GM21737 (cell line): ENCODE measurements around the gene POTEJ.
"Not testable (repeated sequence)": the region's sequence is repeated elsewhere in the genome, so short reads cannot be mapped to it uniquely, and the experiment has no call there.

Source experiments
- ATAC-seq: cut with Tn5 transposase; IDR thresholded peaks from one replicate; pipeline ENCODE4 v1.9.1; 2021; ENCODE audit warnings: mild to moderate bottlenecking, moderate library complexity; ENCODE audit not compliant: unreplicated experiment

The POTEJ gene

DNA sequence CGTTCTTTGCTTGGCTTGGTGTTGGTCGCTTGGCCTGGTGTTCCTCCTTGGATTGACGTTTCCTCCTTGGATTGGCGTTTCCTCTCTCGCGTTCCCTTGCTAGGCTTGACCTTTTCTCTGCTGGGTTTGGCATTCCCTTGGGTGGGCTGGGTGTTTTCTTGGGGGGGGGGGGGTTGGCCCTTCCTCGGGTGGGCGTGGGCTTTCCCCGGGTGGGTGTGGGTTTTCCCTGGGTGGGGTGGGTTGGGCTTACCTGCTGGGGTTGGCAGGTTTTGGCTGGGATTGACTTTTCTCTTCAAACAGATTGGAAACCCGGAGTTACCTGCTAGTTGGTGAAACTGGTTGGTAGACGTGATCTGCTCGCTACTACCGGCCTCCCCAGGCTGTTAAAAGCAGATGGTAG is at the start of gene POTEJ:
Gene POTEJ (plus strand): TSS at position 301 of the 400 bp plus-strand sequence. CDS start 93 bp downstream, at position 394.
- ATAC-seq = not testable (repeated sequence)

- not testable (repeated sequence) for ATAC-seq
Observed at GRCh38 chr2:130566165-130566564, 45.1 kb upstream of the POTEJ start.

GRCh38 chr2:130571929-130572328 is 39.3 kb upstream of the POTEJ start:
- ATAC-seq = not testable (repeated sequence)

DNA sequence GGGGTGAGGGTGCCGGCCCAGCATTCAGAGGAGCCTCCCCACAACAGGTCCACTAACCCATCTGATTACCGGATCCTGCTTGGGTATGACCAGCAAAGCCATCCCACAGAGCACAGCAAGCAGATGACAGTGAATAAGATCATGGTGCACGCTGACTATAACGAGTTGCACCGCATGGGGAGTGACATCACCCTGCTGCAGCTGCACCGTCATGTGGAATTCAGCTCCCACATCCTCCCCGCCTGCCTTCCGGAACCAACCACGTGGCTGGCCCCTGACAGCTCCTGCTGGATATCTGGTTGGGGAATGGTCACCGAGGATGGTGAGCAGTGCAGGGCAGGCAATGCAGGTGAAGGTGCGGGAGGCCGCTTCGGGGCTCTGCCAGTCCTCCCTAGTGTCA is 37.0 kb upstream of the POTEJ start:
- ATAC-seq = not testable (repeated sequence)

GRCh38 chr2:130576209-130576784 is 34.9 kb upstream of the POTEJ start:
- ATAC-seq = not testable (repeated sequence)

DNA sequence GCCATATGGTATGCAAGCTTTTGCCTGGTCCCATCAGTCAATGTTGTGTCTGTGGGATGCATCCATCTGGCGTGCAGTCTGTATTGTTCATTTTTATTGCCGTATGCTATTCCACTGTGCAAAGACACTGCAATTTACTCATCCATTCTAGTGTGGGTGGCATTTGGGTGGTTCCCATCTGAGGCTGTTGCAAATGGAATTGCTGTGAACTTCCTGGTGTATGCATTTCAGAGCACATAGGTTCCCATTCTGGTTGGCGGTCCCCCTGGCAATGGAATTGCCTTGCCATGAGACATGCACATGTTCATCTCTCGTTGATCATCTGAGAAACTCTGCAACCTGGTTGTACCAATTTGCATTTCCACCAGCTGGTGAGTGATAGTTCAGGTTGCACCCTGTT is 33.7 kb upstream of the POTEJ start:
- ATAC-seq = not testable (repeated sequence)

DNA sequence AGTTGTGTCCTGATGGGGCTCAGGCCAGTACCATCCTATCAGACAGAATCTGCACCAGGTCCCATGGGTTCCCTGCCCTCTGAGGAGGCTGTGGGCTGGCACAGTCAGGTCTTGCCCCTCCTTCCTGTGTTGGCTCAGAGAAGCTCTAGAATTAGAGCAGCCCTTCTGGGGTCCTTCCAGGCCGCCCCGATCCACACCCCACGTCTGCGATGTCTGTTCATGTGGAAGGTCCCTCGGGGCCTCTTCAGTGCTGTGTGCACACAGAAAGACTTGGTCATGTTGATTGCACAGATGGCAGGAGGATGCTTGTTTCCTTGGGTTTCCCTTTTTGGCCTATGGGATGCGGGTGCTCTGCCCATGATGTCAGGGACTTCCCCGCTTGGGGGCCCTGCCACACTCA is 32.1 kb upstream of the POTEJ start:
- ATAC-seq = not testable (repeated sequence)

DNA sequence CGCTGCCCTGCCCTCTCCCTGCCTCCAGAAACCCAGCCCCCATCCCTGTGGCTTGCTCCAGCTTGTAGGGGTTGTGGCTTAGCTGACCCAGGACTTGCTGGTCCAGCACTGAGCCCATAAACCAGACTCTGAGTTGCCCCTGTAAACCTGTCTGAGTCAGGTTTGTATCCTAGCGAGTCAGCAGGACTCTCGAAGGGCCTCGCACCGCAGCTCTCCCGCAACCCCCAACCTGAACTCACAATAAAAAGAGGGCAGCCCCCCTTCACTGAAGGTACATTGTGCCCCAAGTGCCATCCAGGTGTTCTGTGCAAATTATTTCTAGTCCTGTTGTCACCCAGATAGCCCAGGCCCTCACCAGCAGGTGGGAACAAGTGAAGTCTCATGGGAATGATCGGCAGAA is 29.7 kb upstream of the POTEJ start:
- not testable (repeated sequence) for ATAC-seq

- not testable (repeated sequence) for ATAC-seq
Observed at GRCh38 chr2:130582970-130583369, 28.3 kb upstream of the POTEJ start.

- not testable (repeated sequence) for ATAC-seq
Observed at GRCh38 chr2:130583582-130583981, 27.7 kb upstream of the POTEJ start.

DNA sequence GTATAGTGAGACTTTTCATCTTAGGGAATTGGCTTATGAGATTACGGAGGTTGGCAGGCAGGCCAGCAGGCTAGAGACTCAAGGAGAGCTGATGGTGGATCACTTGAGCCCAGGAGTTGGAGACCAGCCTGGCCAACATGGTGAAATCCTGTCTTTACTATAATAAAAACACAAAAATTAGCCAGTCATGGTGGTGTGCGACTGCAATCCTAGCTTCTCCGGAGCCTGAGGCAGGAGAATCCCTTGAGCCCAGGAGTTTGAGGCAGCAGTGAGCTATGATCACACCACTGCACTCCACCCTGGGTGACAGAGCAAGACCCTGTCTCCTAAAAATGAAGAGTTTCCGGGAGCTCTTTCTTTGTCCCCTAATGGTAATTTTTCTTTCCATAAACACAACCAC is 26.5 kb upstream of the POTEJ start:
- ATAC-seq = not testable (repeated sequence)

DNA sequence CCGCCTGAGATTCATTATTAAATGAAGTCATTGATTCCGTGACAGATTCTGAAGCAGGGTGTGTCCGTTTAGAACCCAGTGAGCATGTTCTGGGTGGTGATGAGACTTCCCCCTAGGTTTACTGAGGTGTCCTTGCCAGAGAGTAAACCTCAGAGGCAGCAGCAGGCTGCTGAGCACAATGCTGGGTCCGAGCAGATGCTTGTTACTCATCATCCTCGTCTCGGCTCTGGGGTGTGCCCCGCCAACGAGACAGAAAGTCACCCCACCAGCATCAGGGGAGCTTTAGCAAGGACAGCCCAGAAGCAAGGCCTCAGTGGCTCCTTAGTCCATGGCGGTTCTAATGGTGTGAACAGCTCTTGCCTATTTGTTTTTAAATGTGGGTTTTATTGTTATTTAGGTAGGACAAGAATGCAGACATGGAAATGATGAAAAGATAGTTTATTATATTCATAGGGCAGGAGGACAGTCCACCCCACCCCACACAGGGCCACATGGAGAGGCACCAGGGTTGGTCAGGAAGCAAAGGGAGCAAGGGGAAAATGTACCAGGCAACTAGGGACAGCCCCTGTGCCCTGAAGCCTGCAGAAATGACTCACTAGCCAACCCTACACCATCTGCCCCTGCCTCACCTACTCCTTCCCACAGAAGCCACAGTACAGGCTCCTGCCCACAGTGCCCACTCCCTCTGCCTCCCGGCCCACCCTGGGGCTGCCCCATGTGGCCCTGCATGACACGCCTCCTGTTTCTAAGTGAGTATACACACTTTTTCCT is 22.4 kb upstream of the POTEJ start:
- peak; percentile 69 for ATAC-seq

GRCh38 chr2:130590170-130590841 is 20.9 kb upstream of the POTEJ start:
- ATAC-seq = not testable (repeated sequence)

DNA sequence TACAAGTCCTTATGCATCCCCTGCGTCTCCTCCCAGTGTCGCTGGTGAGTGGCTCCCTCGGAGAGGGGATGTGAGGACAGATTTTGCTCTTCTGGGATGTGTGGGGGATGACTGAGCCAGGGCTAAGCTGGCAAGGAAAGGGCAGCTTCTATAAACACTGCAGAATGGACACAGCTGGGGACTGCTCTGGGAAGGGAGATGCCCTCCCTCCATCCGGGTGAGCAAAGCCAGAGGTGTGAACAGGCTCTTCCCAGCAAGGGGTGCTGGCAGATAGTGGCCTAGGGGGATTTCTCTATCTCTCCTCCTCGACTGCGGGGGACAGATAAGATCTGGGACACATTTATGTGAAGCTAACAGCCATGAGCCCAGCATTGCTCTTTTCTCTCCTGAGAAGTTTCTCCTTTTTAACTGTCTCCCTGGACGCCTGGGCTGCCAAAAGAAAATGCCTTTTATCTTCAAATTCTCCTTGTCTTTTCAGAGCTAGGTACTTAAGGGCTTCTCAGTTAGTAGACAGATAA is 20.3 kb upstream of the POTEJ start:
- ATAC-seq = not testable (repeated sequence)

DNA sequence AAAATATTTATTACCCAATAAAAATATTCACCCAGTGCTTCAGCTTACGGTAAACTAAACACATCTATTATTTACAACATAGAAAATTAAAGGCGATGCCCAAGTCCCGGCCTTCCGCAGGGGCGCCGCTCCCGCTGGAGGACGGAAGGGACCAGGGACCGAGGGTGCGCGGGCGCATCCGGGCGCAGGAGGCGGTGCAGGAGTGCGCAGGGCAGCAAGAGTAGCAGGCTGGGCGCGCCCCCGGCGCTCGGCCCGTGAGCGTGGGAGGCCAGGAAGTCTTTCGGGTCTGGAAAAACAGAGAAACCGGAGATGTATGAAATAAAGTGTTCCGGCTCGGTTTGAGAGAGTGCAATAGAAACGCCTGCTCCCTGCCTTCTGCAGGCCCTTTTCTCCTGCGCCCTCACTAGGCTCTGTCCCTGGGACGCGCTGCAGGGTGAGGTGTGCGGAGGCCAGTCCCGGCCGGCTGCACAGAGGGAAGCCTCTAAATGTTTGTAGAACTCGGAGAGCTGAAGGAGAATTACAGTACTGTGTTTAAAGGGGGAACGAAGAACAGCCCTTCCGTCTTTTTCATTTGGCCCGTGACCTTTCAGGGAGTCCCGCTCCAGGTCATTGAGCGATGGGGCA is 18.3 kb upstream of the POTEJ start:
- not testable (repeated sequence) for ATAC-seq

GRCh38 chr2:130594011-130594410 is 17.2 kb upstream of the POTEJ start:
- ATAC-seq = not testable (repeated sequence)

DNA sequence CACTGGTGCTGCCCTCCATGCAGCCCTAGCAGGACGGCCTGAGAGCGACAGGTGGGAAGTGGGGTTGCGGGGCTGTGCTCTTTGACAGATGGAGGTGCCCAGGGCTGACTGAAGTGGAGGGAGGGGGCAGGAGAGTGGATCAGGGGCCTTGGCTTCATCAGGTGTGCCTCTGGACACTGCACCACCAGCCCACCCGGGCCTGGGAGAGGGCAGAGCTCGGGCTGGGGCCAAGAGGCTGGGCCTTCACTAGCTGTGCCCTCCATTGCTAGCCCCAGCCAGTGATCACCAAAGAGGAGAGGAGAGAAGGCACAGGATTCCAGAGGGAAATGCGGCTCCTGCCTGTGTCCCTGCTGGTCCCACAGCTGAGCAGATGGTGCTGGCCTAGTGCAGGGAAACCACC is 14.5 kb upstream of the POTEJ start:
- ATAC-seq = not testable (repeated sequence)

DNA sequence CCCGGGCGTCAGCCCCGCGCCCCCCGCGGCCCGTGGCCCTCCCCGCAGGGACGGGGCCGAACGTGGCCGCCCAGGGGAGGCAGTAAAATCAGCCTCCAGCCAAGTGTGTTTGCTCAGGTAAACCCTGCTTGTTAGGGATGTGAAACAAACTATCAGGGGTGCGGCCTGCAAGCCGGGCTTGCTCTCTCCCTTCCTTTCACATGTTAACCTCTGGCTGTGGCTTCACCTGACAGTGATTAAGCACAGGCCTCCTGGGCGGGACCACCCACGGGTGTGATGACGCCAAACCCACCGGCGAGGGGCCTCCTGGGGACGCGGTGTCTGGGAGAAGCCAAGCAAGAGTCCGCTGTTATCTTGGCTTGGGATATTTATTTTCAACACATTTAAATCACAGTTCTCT is 13.2 kb upstream of the POTEJ start:
- ATAC-seq = not testable (repeated sequence)

GRCh38 chr2:130598463-130598862 is 12.8 kb upstream of the POTEJ start:
- ATAC-seq = not testable (repeated sequence)

- ATAC-seq = not testable (repeated sequence)
Observed at GRCh38 chr2:130599393-130599792, 11.8 kb upstream of the POTEJ start, which contains the start of gene CFC1. Gene CFC1, minus strand, starts transcription at chr2:130599575. Its CDS starts 288 bp downstream, at chr2:130599287.

- not testable (repeated sequence) for ATAC-seq
Observed at GRCh38 chr2:130599926-130600325, 11.3 kb upstream of the POTEJ start.
